ENCODE data around the gene SGO2. TPM values are rescaled to one million over a fixed set of nuclear protein-coding genes. Genes with fewer than 3 reads are reported as not detected.

Gene SGO2
- total and polyA plus RNA-seq, 10 of the 15 experiments (the other 5 are each of a cell fraction or from before 2014, with no cell fraction given): 15.8 to 55.2 (median 24.3) TPM

DNA sequence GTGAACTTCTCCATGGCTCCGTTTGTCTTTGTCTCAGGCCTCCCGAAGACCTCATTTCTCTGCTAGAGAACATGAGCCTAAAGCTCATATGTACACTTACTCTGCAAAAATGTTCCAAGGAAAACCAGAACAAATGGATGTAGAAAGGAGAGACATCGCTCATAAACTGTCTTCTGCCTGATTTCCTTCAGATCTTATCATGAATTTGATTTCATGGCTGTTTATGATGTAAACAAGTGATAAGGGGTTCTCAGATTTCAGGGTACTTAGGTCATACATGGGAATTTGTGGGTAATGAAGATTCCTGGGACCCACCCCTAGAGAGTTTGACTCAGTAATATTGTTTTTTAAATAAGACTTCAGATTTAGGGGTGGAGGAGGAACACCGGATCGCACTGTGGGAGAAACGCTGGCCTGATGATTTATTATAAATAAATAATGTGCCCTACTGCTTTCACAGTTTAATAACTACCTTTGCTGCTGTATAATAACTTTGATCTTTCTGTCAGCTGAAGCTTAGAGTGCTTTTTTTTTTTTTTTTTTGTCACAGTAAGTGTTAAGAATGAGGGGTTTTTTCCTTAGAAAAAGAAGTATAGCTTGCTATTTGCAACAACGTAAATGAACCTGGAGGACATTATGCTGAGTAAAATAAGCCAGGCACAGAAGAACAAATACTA, 74.7 kb downstream of the SGO2 start (continued):
- TF ChIP-seq, protein P1, sequence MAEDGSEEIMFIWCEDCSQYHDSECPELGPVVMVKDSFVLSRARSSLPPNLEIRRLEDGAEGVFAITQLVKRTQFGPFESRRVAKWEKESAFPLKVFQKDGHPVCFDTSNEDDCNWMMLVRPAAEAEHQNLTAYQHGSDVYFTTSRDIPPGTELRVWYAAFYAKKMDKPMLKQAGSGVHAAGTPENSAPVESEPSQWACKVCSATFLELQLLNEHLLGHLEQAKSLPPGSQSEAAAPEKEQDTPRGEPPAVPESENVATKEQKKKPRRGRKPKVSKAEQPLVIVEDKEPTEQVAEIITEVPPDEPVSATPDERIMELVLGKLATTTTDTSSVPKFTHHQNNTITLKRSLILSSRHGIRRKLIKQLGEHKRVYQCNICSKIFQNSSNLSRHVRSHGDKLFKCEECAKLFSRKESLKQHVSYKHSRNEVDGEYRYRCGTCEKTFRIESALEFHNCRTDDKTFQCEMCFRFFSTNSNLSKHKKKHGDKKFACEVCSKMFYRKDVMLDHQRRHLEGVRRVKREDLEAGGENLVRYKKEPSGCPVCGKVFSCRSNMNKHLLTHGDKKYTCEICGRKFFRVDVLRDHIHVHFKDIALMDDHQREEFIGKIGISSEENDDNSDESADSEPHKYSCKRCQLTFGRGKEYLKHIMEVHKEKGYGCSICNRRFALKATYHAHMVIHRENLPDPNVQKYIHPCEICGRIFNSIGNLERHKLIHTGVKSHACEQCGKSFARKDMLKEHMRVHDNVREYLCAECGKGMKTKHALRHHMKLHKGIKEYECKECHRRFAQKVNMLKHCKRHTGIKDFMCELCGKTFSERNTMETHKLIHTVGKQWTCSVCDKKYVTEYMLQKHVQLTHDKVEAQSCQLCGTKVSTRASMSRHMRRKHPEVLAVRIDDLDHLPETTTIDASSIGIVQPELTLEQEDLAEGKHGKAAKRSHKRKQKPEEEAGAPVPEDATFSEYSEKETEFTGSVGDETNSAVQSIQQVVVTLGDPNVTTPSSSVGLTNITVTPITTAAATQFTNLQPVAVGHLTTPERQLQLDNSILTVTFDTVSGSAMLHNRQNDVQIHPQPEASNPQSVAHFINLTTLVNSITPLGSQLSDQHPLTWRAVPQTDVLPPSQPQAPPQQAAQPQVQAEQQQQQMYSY (CRISPR knock-in tag; IDR thresholded peaks at IDR 0.05): no peak
- TF ChIP-seq, protein P2, sequence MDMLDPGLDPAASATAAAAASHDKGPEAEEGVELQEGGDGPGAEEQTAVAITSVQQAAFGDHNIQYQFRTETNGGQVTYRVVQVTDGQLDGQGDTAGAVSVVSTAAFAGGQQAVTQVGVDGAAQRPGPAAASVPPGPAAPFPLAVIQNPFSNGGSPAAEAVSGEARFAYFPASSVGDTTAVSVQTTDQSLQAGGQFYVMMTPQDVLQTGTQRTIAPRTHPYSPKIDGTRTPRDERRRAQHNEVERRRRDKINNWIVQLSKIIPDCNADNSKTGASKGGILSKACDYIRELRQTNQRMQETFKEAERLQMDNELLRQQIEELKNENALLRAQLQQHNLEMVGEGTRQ (IDR thresholded peaks at IDR 0.05; ENCODE audit: borderline replicate concordance, low read depth, low read length): no peak
- TF ChIP-seq RFX5 (IDR thresholded peaks at IDR 0.05; ENCODE audit: low read depth, low read length) (no peak), DPF2 (IDR thresholded peaks at IDR 0.05) (no peak), NBN (IDR thresholded peaks at IDR 0.05) (no peak)

DNA sequence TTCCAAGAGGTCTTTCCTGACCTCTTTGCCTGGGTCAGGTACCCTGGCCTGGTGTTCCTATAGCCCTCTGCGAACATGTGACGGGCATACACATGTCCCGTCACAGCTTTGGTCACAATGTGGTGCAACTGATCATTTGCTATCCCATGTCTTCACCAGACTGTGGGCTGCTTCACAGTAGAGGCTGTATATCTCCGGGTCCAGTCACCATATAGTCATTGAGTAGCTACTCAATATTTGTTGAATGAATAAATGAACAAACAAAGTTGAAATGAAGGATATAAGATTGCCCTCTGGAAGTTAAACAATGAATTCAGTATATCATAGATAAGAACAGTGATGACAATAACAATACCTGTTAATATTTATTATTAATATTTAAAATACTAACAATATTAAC, 76.6 kb downstream of the SGO2 start:
- in situ Hi-C loops (cut with MboI): no loop called here
- no peaks in the 10 kb centered on the region for H3K9me3 ChIP-seq (replicated peaks; ENCODE audit: control insufficient read depth, insufficient read depth, low read length)
- no peak overlapping the region for H3K27ac ChIP-seq (ENCODE audit: control insufficient read depth, insufficient read depth)
- no peaks in the 10 kb centered on the region for H3K27me3 ChIP-seq (replicated peaks in 1 of 2; ENCODE audit: control insufficient read depth in 2 of 2, insufficient read depth in 2 of 2, low read length in 1 of 2)
- FAIRE-seq (no peak), DNase-seq (ENCODE audit: low read depth, low spot score) (no peak), ATAC-seq (no peak)
- no peak overlapping the region for H2AFZ ChIP-seq (ENCODE audit: control insufficient read depth, low read depth, low read length)
- ChIA-PET POLR2A (no interaction called here), RAD21 (ENCODE audit: unreplicated experiment) (no interaction called here), SMC1A (ENCODE audit: uncharacterized antibody, unreplicated experiment) (interaction anchor here (0.7 to 1.9 kb wide), 5 partner anchors 9 to 47 kb away, joined by 3 to 6 read pairs (median 3); no protein-coding TSS in a partner anchor), CTCF (interaction anchor here (1.5 kb wide), 1 partner anchor 14 kb away, joined by 3 read pairs; no protein-coding TSS in a partner anchor)
- no peaks in the 10 kb centered on the region for H3K79me2 ChIP-seq (ENCODE audit: control insufficient read depth, insufficient read depth, low read length)
- no peak overlapping the region for H3K4me2 ChIP-seq (ENCODE audit: control insufficient read depth, insufficient read depth)
- no peak overlapping the region for H3K4me3 ChIP-seq
- 58% methylated on average over 4 of the region's 4 CpGs for WGBS (ENCODE audit: insufficient coverage, insufficient replicate concordance, low lambda C conversion rate, missing lambda C conversion rate)
- intact Hi-C loops (cut with micrococcal nuclease; ENCODE audit: unreplicated experiment): no loop called here
- H3K36me3 ChIP-seq (ENCODE audit: control insufficient read depth in 2 of 2, insufficient read depth in 2 of 2, low read length in 1 of 2): no peaks in the 10 kb centered on the region
- no TSS peak for BruUV-seq (replicated peaks)
- no peak overlapping the region for H3K9ac ChIP-seq (ENCODE audit: control insufficient read depth, insufficient read depth, low read length)
- no peaks in the 10 kb centered on the region for H4K20me1 ChIP-seq (ENCODE audit: control insufficient read depth, insufficient read depth)
- no peaks in the 10 kb centered on the region for H3K4me1 ChIP-seq (ENCODE audit: control insufficient read depth, insufficient read depth, low read length)
- TF ChIP-seq ZNF384 (IDR thresholded peaks at IDR 0.05; ENCODE audit: borderline replicate concordance, low read depth, low read length): no peak

All from GM12878 (cell line).